Peyer's patch (tissue), 4 donors: ENCODE data around the gene SMKR1. TPM values are rescaled to one million over a fixed set of nuclear protein-coding genes. Genes with fewer than 3 reads are reported as not detected.

ENCODE experiments used
- DNase-seq, 3 donors: peaks; one replicate each; pipeline ENCODE4 v3.0.0-alpha.2; 2017 to 2019
- H3K27ac ChIP-seq, 4 donors: fragments of 200-600 bp; sonication (generic); one replicate each; pipeline ENCODE4 v1.5.1; 2016 to 2019
- H3K27me3 ChIP-seq, 2 donors: fragments of 200-600 bp; sonication (generic); one replicate each; pipeline ENCODE4 v1.5.1; 2019
- H3K36me3 ChIP-seq, 3 donors: fragments of 200-600 bp; sonication (generic); one replicate each; pipeline ENCODE4 v1.5.1; 2016 to 2019
- H3K4me1 ChIP-seq, 4 donors: fragments of 200-600 bp; sonication (generic); one replicate each; pipeline ENCODE4 v1.5.1; 2016 to 2019
- H3K4me3 ChIP-seq, 4 donors: fragments of 200-600 bp; sonication (generic); 1 replicate in 3 of 4; 2 replicates in 1 of 4; pipeline ENCODE4 v1.5.1; 2016 to 2019; ENCODE audit warnings: mild to moderate bottlenecking in 1 of 4
- H3K9me3 ChIP-seq, 4 donors: fragments of 200-600 bp; sonication (generic); one replicate each; pipeline ENCODE4 v1.5.1; 2016 to 2019; ENCODE audit warnings: mild to moderate bottlenecking in 1 of 4
- POLR2A ChIP-seq, 2 donors: fragments of 450-650 bp; IDR thresholded peaks; one replicate each; pipeline ENCODE4 v1.5.1; 2017; ENCODE audit warnings: antibody characterized with exemption in 2 of 2, mild to moderate bottlenecking in 2 of 2, moderate library complexity in 2 of 2
- small RNA-seq, 2 donors: library from RNA; depleted of rRNA; stranded (forward); fragments of <200 nt; gene quantifications; one replicate each; pipeline ENCODE3, GENCODE V24; 2016
- total RNA-seq, 4 donors: library from RNA; depleted of rRNA; stranded (reverse); fragments of >200 nt; gene quantifications; one replicate each; pipeline ENCODE4 v1.1.0, GENCODE V29; 2016
- TF ChIP-seq, protein P1 (sequence below), 6 experiments: fragments of 450-650 bp in 4 of 6; fragments of 200-600 bp in 2 of 6; sonication (generic) in 1 of 6; IDR thresholded peaks; one replicate each; pipeline ENCODE4 v1.5.1; 2017 to 2019; ENCODE audit warnings: antibody characterized with exemption in 6 of 6, mild to moderate bottlenecking in 3 of 6, moderate library complexity in 1 of 6

The SMKR1 gene
- total RNA-seq, 4 donors from 2014 or later: 1.3 TPM; not detected in 3

DNA sequence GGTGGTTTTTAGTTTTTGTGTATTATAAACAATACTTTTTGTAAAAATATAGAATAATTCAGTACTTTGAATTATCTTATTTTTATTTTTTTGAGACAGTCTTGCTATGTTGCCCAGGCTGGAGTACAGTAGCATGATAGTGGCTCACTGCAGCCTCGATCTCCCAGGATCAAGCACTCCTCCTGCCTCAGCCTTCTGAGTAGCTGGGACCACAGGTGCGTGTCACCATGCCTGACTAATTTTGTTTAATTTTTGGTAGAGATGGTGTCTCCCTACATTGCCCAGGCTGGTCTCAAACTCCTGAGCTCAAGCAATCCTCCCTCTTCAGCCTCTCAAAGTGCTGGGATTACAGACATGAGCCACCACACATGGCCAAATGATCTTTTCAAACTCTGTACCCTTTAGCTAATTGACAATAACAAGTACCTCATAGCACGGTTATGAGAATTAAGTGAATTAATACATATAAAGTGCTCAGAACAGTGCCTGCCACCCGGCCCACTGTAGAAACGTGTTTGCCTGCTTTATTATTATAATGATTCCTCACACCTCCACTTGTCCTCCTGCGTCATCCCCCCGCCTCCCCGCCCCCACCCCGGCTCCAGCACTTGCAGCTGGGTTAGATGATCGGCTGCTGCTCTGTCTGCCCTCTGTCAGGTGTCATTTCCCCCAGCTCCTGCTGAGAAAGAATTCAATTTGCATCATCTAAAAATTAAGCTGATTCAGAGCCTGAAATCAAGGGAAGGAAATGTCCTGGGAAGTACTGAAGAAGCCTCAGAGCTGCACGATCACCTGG lies 55.6 kb downstream of the SMKR1 start:
- no peak for DNase-seq
- no peaks in the 10 kb centered on the region for H3K4me1 ChIP-seq
- TF ChIP-seq, protein P1, sequence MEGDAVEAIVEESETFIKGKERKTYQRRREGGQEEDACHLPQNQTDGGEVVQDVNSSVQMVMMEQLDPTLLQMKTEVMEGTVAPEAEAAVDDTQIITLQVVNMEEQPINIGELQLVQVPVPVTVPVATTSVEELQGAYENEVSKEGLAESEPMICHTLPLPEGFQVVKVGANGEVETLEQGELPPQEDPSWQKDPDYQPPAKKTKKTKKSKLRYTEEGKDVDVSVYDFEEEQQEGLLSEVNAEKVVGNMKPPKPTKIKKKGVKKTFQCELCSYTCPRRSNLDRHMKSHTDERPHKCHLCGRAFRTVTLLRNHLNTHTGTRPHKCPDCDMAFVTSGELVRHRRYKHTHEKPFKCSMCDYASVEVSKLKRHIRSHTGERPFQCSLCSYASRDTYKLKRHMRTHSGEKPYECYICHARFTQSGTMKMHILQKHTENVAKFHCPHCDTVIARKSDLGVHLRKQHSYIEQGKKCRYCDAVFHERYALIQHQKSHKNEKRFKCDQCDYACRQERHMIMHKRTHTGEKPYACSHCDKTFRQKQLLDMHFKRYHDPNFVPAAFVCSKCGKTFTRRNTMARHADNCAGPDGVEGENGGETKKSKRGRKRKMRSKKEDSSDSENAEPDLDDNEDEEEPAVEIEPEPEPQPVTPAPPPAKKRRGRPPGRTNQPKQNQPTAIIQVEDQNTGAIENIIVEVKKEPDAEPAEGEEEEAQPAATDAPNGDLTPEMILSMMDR (IDR thresholded peaks at IDR 0.05): no peak
- TF ChIP-seq POLR2A (IDR thresholded peaks at IDR 0.05): no peak
- no peaks in the 10 kb centered on the region for H3K9me3 ChIP-seq
- no peak overlapping the region for H3K4me3 ChIP-seq
- no peaks in the 10 kb centered on the region for H3K27me3 ChIP-seq
- H3K36me3 ChIP-seq: no peaks in the 10 kb centered on the region
- H3K27ac ChIP-seq: no peak overlapping the region

- no peaks in the 10 kb centered on the region for H3K27me3 ChIP-seq
- H3K36me3 ChIP-seq: no peaks in the 10 kb centered on the region
- no peak overlapping the region for H3K4me3 ChIP-seq
- no peak for TF ChIP-seq POLR2A (IDR thresholded peaks at IDR 0.05)
- TF ChIP-seq, protein P1 (IDR thresholded peaks at IDR 0.05): no peak
- no peaks in the 10 kb centered on the region for H3K4me1 ChIP-seq
- no peak overlapping the region for H3K27ac ChIP-seq
- no peaks in the 10 kb centered on the region for H3K9me3 ChIP-seq
- no peak for DNase-seq
Observed at GRCh38 chr7:129559564-129559963, 57.2 kb downstream of the SMKR1 start.

DNA sequence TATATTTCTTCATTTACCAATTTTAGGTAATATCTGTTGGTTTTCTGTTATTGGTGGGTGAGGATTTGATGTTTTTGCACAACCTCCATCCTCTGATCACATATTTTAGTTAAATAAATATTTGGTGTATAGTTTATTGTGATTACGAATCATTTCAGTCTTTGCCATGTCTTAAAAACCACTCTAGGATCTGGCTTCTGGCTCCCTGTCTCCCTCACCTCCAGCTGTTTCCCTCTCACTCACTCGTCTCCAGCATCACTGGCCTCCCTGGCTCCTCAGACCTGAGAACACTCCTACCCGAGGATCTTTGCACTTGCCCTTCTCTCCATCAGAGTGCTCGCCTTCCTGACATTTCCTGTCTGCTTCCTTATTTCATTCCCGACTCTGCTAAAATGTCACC lies 58.5 kb downstream of the SMKR1 start:
- no peaks in the 10 kb centered on the region for H3K4me1 ChIP-seq

DNA sequence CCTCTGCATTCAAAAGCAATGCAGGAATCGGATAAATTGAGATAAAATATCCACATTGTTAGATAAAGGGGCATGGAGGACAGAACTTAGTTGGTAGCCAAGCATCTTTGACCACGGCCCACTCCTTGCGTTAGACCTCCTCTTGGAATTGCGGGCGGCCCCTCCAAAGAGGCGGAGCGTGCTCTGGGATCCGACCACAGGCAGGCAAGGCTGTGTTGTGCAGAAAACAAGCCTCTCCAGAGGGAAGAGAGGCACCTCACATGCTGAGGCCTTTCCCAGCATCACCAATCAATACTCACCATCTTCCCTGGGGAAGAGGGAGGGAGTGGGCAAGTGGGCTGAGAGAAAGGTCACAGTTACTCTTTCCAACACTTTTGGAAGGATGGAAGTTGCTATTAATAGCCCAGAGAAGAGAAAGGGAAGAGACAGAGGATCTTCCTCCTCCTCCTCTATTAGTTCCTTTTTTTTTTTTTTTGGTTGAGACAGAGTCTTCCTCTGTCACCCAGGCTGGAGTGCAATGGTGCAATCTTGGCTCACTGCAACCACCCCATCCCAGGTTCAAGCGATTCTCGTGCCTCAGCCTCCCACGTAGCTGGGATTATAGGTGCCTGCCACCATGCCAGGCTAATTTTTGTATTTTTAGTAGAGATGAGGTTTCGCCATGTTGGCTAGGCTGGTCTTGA lies 59.5 kb downstream of the SMKR1 start:
- no peak overlapping the region for H3K27ac ChIP-seq
- TF ChIP-seq POLR2A (IDR thresholded peaks at IDR 0.05): no peak
- TF ChIP-seq, protein P1 (IDR thresholded peaks at IDR 0.05): no peak
- no peaks in the 10 kb centered on the region for H3K36me3 ChIP-seq
- H3K27me3 ChIP-seq: no peaks in the 10 kb centered on the region
- DNase-seq: no peak
- H3K9me3 ChIP-seq: no peaks in the 10 kb centered on the region
- no peaks in the 10 kb centered on the region for H3K4me1 ChIP-seq
- no peak overlapping the region for H3K4me3 ChIP-seq

More for the DNA sequence above, 58.5 kb downstream of the SMKR1 start:
- no peak overlapping the region for H3K27ac ChIP-seq
- H3K9me3 ChIP-seq: no peaks in the 10 kb centered on the region
- no peak for DNase-seq
- H3K27me3 ChIP-seq: no peaks in the 10 kb centered on the region
- H3K4me3 ChIP-seq: no peak overlapping the region
- TF ChIP-seq POLR2A (IDR thresholded peaks at IDR 0.05): no peak
- TF ChIP-seq, protein P1 (IDR thresholded peaks at IDR 0.05): no peak
- H3K36me3 ChIP-seq: no peaks in the 10 kb centered on the region

Small RNA genes lying within 50 kb of the gene (small RNA-seq; reads per million reads assigned to genes)
- gene RNU1-72P (0 reads per million in 2 donors), gene SNRPGP3 (0 reads per million in 2 donors)

Other genes with a start within 250 kb of the SMKR1 start
- 1 to 10 TPM in 3 of 4 donors, under 1 TPM in 1; 0.54 to 1.7 (median 1.3) TPM for gene STRIP2, start 68.1 kb upstream of the SMKR1 start, total RNA-seq
- gene NRF1, start 109.2 kb downstream of the SMKR1 start, total RNA-seq: 10 to 100 TPM; 11.2 to 27.2 (median 16.5) TPM